KMS-11 (cell line): Measurements from ENCODE around the gene SYTL3.

Experiments
- H2AFZ ChIP-seq: fragments of 200-600 bp; sonication (generic); 2 replicates; pipeline ENCODE4 v1.6.1; 2016; ENCODE audit warnings: antibody characterized with exemption, mixed run types, low read depth
- H3K27ac ChIP-seq: fragments of 200-600 bp; sonication (generic); 2 replicates; pipeline ENCODE4 v1.6.1; 2016; ENCODE audit warnings: mild to moderate bottlenecking, mixed run types
- H3K27me3 ChIP-seq: fragments of 200-600 bp; sonication (generic); 2 replicates; pipeline ENCODE4 v1.6.1; 2017; ENCODE audit warnings: mild to moderate bottlenecking, low read depth, mixed run types, moderate library complexity; ENCODE audit not compliant: insufficient read depth
- H3K36me3 ChIP-seq: fragments of 200-600 bp; sonication (generic); 2 replicates; pipeline ENCODE4 v1.6.1; 2017; ENCODE audit warnings: mild to moderate bottlenecking, mixed run types; ENCODE audit not compliant: insufficient read depth
- H3K4me1 ChIP-seq: fragments of 200-600 bp; sonication (generic); 2 replicates; pipeline ENCODE4 v1.6.1; 2016; ENCODE audit warnings: mild to moderate bottlenecking, low read depth, mixed run types; ENCODE audit not compliant: poor library complexity, severe bottlenecking
- H3K4me2 ChIP-seq: fragments of 200-600 bp; sonication (generic); 2 replicates; pipeline ENCODE4 v1.7.0; 2016; ENCODE audit warnings: mild to moderate bottlenecking, mixed run types
- H3K4me3 ChIP-seq: fragments of 200-600 bp; sonication (generic); IDR thresholded peaks from 2 replicates; pipeline ENCODE4 v1.6.1; 2017; ENCODE audit warnings: low read depth, low read length, mixed read lengths; ENCODE audit not compliant: insufficient read depth
- H3K79me2 ChIP-seq: fragments of 200-600 bp; sonication (generic); 2 replicates; pipeline ENCODE4 v1.6.1; 2016; ENCODE audit warnings: low read depth, mixed run types; ENCODE audit not compliant: insufficient read depth
- H3K9ac ChIP-seq: fragments of 200-600 bp; sonication (generic); 2 replicates; pipeline ENCODE4 v1.6.1; 2016; ENCODE audit warnings: mild to moderate bottlenecking, mixed run types
- H4K20me1 ChIP-seq: fragments of 200-600 bp; sonication (generic); 2 replicates; pipeline ENCODE4 v1.6.1; 2016; ENCODE audit warnings: mild to moderate bottlenecking, mixed run types; ENCODE audit not compliant: insufficient read depth
- TF ChIP-seq, protein P1 (sequence below): fragments of 200-600 bp; sonication (generic); conservative IDR thresholded peaks from 2 replicates; pipeline ENCODE4 v1.6.1; 2017; ENCODE audit warnings: low read depth, mild to moderate bottlenecking, antibody characterized with exemption, low read length, moderate library complexity, mixed read lengths

SYTL3 gene

DNA sequence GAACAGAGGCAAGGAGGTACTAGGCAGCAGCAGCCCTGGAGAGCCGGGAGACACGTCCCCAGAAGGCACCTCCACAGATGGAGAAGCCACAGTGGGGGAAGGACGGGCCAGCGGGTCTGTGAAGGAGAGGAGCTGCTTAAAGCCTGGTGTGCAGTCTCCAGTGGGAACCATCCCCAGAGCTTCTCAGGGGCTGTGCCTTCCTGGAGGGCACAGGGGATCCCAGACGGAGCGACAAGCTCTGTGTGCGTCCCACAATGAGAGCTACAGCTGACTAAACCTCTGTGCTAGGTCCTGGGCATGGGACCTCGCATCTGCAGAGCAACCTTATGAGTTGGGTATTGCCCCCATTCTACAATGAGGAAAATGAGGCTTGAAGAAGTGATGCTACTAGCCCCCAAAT lies 118.6 kb downstream of the SYTL3 start:
- Histone ChIP-seq H3K4me1 (no peaks in the 10 kb centered on the region), H3K79me2 (no peaks in the 10 kb centered on the region), H3K27ac (no peak overlapping the region), H3K4me3 (no peak overlapping the region), H3K36me3 (peaks cover 9% of the 10 kb centered on the region; the same call in 1 of the 2 replicates), H3K27me3 (no peaks in the 10 kb centered on the region), H4K20me1 (no peaks in the 10 kb centered on the region), H3K9ac (no peak overlapping the region), H2AFZ (no peak overlapping the region), H3K4me2 (no peak overlapping the region)
- TF ChIP-seq, protein P1, sequence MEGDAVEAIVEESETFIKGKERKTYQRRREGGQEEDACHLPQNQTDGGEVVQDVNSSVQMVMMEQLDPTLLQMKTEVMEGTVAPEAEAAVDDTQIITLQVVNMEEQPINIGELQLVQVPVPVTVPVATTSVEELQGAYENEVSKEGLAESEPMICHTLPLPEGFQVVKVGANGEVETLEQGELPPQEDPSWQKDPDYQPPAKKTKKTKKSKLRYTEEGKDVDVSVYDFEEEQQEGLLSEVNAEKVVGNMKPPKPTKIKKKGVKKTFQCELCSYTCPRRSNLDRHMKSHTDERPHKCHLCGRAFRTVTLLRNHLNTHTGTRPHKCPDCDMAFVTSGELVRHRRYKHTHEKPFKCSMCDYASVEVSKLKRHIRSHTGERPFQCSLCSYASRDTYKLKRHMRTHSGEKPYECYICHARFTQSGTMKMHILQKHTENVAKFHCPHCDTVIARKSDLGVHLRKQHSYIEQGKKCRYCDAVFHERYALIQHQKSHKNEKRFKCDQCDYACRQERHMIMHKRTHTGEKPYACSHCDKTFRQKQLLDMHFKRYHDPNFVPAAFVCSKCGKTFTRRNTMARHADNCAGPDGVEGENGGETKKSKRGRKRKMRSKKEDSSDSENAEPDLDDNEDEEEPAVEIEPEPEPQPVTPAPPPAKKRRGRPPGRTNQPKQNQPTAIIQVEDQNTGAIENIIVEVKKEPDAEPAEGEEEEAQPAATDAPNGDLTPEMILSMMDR: no peak

DNA sequence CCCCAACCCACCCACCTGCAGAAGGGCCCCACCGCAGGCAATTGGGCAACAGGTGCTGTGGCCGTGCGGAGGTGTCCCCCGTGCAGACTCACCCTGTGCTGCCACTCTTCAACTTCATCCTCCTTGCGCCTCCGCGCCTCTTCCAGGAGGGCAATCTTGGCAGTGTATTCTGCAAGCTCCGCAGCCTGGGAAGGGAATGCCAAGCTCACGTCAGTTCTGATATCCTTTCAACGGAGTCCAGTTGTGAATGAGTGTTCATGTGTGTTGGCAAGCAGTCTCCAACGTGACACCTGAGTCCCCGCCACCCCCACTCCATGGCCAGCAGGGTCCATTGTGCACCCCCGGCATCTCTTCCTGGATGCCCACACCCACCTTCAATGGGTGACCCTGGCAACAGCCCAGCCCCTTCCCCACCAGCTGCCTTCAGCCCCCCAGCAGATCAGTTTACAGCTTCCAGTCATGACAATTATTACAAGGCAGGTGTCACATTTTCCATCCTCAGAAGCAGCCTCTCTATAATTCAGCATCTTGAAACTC lies 119.4 kb downstream of the SYTL3 start:
- no peaks in the 10 kb centered on the region for H4K20me1 ChIP-seq
- H3K4me1 ChIP-seq: no peaks in the 10 kb centered on the region
- TF ChIP-seq, protein P1: no peak
- no peak overlapping the region for H3K4me2 ChIP-seq
- peaks cover 12% of the 10 kb centered on the region; the same call in 1 of the 2 replicates for H3K36me3 ChIP-seq
- H3K4me3 ChIP-seq: no peak overlapping the region
- H3K27ac ChIP-seq: no peak overlapping the region
- H3K79me2 ChIP-seq: no peaks in the 10 kb centered on the region
- H2AFZ ChIP-seq: no peak overlapping the region
- no peaks in the 10 kb centered on the region for H3K27me3 ChIP-seq
- H3K9ac ChIP-seq: no peak overlapping the region

DNA sequence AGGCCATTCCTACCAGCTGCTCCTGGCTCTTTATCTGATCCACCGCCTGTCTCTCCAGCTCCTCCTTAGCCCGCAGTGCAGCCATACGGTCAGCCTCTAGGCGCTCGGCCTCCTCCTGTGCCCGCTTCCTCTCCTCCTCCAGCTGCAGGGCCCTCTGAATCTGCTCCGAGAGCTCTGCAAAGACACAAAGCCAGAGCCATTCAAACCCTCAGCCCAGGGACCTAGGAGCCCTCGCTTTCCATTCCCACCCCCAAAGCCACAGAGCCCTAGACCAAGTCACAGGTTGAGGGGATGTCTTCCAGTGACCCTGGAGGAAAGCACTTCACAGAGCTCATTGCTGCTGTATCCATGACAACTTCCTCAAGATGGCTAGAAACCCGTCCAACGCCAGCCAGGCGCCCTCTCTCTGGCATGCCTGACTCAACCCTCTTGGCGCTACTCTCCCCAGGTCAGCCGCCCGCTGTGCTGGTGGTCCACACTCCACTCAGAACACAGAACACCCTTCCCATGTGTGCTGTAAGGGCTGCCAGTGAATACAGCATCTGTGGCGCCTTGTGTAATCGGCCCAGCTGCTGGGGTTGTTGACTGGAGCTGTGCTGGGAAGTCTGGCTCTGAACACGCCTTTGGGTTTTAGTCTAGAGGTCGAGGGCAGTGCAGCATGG lies 120.0 kb downstream of the SYTL3 start:
- no peaks in the 10 kb centered on the region for H3K4me1 ChIP-seq
- no peak overlapping the region for H2AFZ ChIP-seq
- no peaks in the 10 kb centered on the region for H4K20me1 ChIP-seq
- TF ChIP-seq, protein P1: no peak
- H3K79me2 ChIP-seq: no peaks in the 10 kb centered on the region
- no peak overlapping the region for H3K4me2 ChIP-seq
- peaks cover 15% of the 10 kb centered on the region; the same call in 1 of the 2 replicates for H3K36me3 ChIP-seq
- no peaks in the 10 kb centered on the region for H3K27me3 ChIP-seq
- H3K27ac ChIP-seq: no peak overlapping the region
- H3K4me3 ChIP-seq: no peak overlapping the region
- no peak overlapping the region for H3K9ac ChIP-seq

DNA sequence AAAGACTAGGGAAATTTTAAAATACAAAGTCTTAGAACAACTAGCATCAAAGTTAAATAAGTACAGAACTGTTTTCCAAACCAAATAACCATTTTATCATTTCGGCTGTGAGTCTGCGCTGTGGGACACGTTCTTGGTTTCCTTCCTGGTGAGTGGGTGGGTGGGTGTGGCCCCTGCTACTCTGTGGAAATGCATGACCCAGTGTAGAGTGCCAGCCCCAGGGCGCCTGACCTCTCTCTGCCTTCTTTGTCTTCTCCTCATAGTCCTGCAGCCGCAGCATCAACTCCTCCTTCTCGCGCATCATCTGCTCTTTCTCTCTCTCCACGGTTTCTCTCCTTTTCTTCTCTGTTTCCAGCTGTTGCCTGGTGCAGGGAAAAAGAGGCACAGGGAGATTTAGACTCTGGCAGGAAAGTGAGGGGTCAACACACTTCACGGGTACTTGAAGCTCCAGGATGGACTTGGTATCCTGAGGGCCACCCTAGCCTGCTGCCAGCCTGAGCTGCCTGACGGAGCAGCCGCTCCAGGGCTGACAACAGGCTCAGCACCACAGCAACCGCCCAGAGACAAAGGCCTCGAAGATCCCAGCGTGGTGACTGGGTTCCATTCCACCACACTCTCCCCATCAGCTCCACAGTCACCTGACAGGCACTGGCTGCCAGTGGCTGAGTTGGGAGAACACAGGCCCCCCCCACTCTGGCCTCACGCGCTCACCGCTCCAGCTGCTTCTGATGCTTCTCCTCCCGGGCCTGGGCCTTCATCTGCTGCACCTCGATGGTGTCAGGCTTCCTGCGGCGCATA lies 120.9 kb downstream of the SYTL3 start:
- no peaks in the 10 kb centered on the region for H4K20me1 ChIP-seq
- H3K36me3 ChIP-seq: peaks cover 15% of the 10 kb centered on the region; the same call in 1 of the 2 replicates
- H3K4me2 ChIP-seq: no peak overlapping the region
- H2AFZ ChIP-seq: no peak overlapping the region
- H3K4me3 ChIP-seq: no peak overlapping the region
- TF ChIP-seq, protein P1: no peak
- H3K27me3 ChIP-seq: no peaks in the 10 kb centered on the region
- H3K9ac ChIP-seq: no peak overlapping the region
- H3K27ac ChIP-seq: no peak overlapping the region
- H3K4me1 ChIP-seq: no peaks in the 10 kb centered on the region
- no peaks in the 10 kb centered on the region for H3K79me2 ChIP-seq
